ENCODE results near the gene C11orf58. TPM values are rescaled to one million over a fixed set of nuclear protein-coding genes. Genes with fewer than 3 reads are reported as not detected.

The C11orf58 gene
- total RNA-seq, 1 donor from 2014 or later = 105 TPM

- Histone ChIP-seq H3K4me1 (peaks cover 73% of the 10 kb centered on the region), H3K9me3 (replicated peaks) (no peaks in the 10 kb centered on the region), H3K36me3 (peaks cover 7% of the 10 kb centered on the region), H3K4me3 (no peak overlapping the region), H3K27ac (replicated peaks) (no peak overlapping the region), H3K27me3 (ENCODE audit: low read depth) (no peaks in the 10 kb centered on the region)
- no peak for DNase-seq
- intact Hi-C loops (cut with micrococcal nuclease) = loop anchor here (10.0 kb wide), 1 partner anchor 275 kb away; no protein-coding TSS in a partner anchor
- no peak for TF ChIP-seq CTCF (IDR thresholded peaks at IDR 0.05; ENCODE audit: borderline replicate concordance)
Observed at GRCh38 chr11:16789560-16790485, 51.4 kb downstream of the C11orf58 start.

- Histone ChIP-seq H3K4me3 (no peak overlapping the region), H3K4me1 (peaks cover 65% of the 10 kb centered on the region), H3K36me3 (peaks cover 7% of the 10 kb centered on the region), H3K27me3 (ENCODE audit: low read depth) (no peaks in the 10 kb centered on the region), H3K27ac (replicated peaks) (peak overlapping the region; percentile 67), H3K9me3 (replicated peaks) (no peaks in the 10 kb centered on the region)
- intact Hi-C loops (cut with micrococcal nuclease) = no loop called here
- no peak for DNase-seq
- no peak for TF ChIP-seq CTCF (IDR thresholded peaks at IDR 0.05; ENCODE audit: borderline replicate concordance)
Observed at GRCh38 chr11:16790486-16791190, 52.2 kb downstream of the C11orf58 start.

- DNase-seq = no peak
- Histone ChIP-seq H3K4me1 (peaks cover 59% of the 10 kb centered on the region), H3K27me3 (ENCODE audit: low read depth) (no peaks in the 10 kb centered on the region), H3K4me3 (no peak overlapping the region), H3K36me3 (peaks cover 7% of the 10 kb centered on the region), H3K27ac (replicated peaks) (peak overlapping the region; percentile 67), H3K9me3 (replicated peaks) (no peaks in the 10 kb centered on the region)
- intact Hi-C loops (cut with micrococcal nuclease) = no loop called here
- no peak for TF ChIP-seq CTCF (IDR thresholded peaks at IDR 0.05; ENCODE audit: borderline replicate concordance)
Observed at GRCh38 chr11:16791191-16791961, 52.9 kb downstream of the C11orf58 start.

- Histone ChIP-seq H3K27me3 (ENCODE audit: low read depth) (no peaks in the 10 kb centered on the region), H3K4me1 (peaks cover 48% of the 10 kb centered on the region), H3K4me3 (no peak overlapping the region), H3K9me3 (replicated peaks) (no peaks in the 10 kb centered on the region), H3K36me3 (peaks cover 7% of the 10 kb centered on the region), H3K27ac (replicated peaks) (no peak overlapping the region)
- intact Hi-C loops (cut with micrococcal nuclease) = no loop called here
- TF ChIP-seq CTCF (IDR thresholded peaks at IDR 0.05; ENCODE audit: borderline replicate concordance) = no peak
- no peak for DNase-seq
Observed at GRCh38 chr11:16792426-16792825, 54.0 kb downstream of the C11orf58 start.

GRCh38 chr11:16793009-16793408, 54.6 kb downstream of the C11orf58 start:
- no peak for TF ChIP-seq CTCF (IDR thresholded peaks at IDR 0.05; ENCODE audit: borderline replicate concordance)
- Histone ChIP-seq H3K27ac (replicated peaks) (no peak overlapping the region), H3K4me1 (peaks cover 43% of the 10 kb centered on the region), H3K27me3 (ENCODE audit: low read depth) (no peaks in the 10 kb centered on the region), H3K9me3 (replicated peaks) (no peaks in the 10 kb centered on the region), H3K36me3 (peaks cover 7% of the 10 kb centered on the region), H3K4me3 (no peak overlapping the region)
- intact Hi-C loops (cut with micrococcal nuclease) = no loop called here
- no peak for DNase-seq

Data from left ventricle myocardium inferior (tissue), 1 donor.